Activated B cell treated with CpG ODN at 0.5 μM for 24 hours (primary cell): Measurements from ENCODE around the gene COG3. TPM values are rescaled to one million over a fixed set of nuclear protein-coding genes. Genes with fewer than 3 reads are reported as not detected.

Experiments used
- ATAC-seq: fragments of 200-7000 bp; cut with Tn5 transposase; one replicate; pipeline ENCODE4 v1.10.0; 2021; ENCODE audit warnings: low read depth, mild to moderate bottlenecking, moderate library complexity
- CTCF ChIA-PET: fragments of 350-600 bp; sonication (Branson Sonifier 250); formaldehyde crosslinking; loops from one replicate; lab custom pipeline; 2021; ENCODE audit warnings: antibody characterized with exemption; lab: Charles Lee
- POLR2A ChIA-PET: fragments of 350-600 bp; sonication (Branson Sonifier 250); formaldehyde crosslinking; loops from one replicate; lab custom pipeline; 2021; ENCODE audit warnings: antibody characterized with exemption; lab: Charles Lee
- DNase-seq: peaks from one replicate; pipeline ENCODE4 v3.0.0; 2022
- H3K27ac Mint-ChIP-seq: one replicate; pipeline ENCODE4 v1.8.0; 2020; ENCODE audit warnings: mixed read lengths
- H3K27me3 Mint-ChIP-seq: one replicate; pipeline ENCODE4 v1.8.0; 2021; ENCODE audit warnings: mixed read lengths
- H3K36me3 Mint-ChIP-seq: one replicate; pipeline ENCODE4 v1.8.0; 2021; ENCODE audit warnings: low read depth, mixed read lengths
- H3K4me1 Mint-ChIP-seq: one replicate; pipeline ENCODE4 v1.8.0; 2021; ENCODE audit warnings: mixed read lengths
- H3K4me3 Mint-ChIP-seq: one replicate; pipeline ENCODE4 v1.8.0; 2020; ENCODE audit warnings: mild to moderate bottlenecking, mixed read lengths
- H3K9me3 Mint-ChIP-seq: one replicate; pipeline ENCODE4 v1.8.0; 2020; ENCODE audit warnings: mixed read lengths
- intact Hi-C: fragments of 100-400 bp; cut with micrococcal nuclease; formaldehyde crosslinking; loops from one replicate; pipeline ENCODE4 v1.15.1; 2024
- total RNA-seq: library from RNA; stranded (reverse); gene quantifications from 2 replicates; pipeline ENCODE4 v1.2.3, GENCODE V29; 2022
- TF ChIP-seq, protein P1 (sequence below): fragments of 200-600 bp; IDR thresholded peaks from one replicate; pipeline ENCODE4 v1.8.0; 2022; ENCODE audit warnings: antibody characterized with exemption, mild to moderate bottlenecking

COG3 gene
- total RNA-seq, 1 donor from 2014 or later: 31.6 TPM

DNA sequence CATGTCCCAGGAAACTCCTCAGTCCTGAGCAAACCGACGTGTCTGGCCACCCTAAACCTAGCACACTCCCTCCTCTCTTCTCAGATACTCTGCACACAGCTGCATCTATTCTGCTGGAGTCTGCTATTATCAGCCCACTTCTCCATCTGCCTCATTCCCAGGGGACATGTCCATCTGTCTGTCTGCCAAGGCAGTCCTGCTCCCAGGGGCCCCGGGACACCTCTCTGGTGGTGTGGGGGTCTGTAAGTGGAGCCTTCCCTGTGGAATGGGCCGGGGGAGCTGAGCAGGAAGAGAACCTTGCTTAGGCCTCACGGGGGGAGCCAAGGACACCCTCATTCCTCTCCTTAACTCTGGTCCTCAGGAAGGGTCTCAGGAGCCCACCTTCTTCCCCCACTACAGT is 78.1 kb downstream of the COG3 start:
- intact Hi-C loops: no loop called here
- H3K4me3 Mint-ChIP-seq: no peak overlapping the region
- H3K4me1 Mint-ChIP-seq: peaks cover 4% of the 10 kb centered on the region
- H3K36me3 Mint-ChIP-seq: peaks cover 1% of the 10 kb centered on the region
- DNase-seq (no peak), ATAC-seq (no peak)
- H3K27me3 Mint-ChIP-seq: peaks cover 4% of the 10 kb centered on the region
- no peaks in the 10 kb centered on the region for H3K9me3 Mint-ChIP-seq
- ChIA-PET POLR2A (no interaction called here), CTCF (no interaction called here)
- no peak overlapping the region for H3K27ac Mint-ChIP-seq
- TF ChIP-seq, protein P1, sequence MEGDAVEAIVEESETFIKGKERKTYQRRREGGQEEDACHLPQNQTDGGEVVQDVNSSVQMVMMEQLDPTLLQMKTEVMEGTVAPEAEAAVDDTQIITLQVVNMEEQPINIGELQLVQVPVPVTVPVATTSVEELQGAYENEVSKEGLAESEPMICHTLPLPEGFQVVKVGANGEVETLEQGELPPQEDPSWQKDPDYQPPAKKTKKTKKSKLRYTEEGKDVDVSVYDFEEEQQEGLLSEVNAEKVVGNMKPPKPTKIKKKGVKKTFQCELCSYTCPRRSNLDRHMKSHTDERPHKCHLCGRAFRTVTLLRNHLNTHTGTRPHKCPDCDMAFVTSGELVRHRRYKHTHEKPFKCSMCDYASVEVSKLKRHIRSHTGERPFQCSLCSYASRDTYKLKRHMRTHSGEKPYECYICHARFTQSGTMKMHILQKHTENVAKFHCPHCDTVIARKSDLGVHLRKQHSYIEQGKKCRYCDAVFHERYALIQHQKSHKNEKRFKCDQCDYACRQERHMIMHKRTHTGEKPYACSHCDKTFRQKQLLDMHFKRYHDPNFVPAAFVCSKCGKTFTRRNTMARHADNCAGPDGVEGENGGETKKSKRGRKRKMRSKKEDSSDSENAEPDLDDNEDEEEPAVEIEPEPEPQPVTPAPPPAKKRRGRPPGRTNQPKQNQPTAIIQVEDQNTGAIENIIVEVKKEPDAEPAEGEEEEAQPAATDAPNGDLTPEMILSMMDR: no peak

DNA sequence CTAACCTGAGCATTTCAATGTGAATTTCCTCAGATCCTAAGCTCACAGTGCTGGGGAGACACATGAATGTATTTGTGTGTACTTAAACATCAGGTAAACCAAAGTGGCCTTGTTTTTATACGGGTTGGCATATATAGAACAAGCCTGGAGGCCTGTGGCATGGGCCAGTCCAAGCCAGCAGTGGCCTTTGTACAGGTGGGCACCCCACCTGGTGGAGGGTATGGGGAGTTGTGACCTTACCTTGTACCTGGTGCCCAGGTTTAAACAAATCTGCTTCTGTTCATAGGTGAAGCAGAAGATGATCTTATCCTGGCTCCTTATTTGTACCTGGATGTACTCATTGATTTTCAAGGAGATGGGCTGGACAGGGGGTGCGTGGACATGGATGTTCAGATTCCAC is 79.8 kb downstream of the COG3 start:
- H3K9me3 Mint-ChIP-seq: no peaks in the 10 kb centered on the region
- ChIA-PET CTCF (no interaction called here), POLR2A (no interaction called here)
- H3K27ac Mint-ChIP-seq: no peak overlapping the region
- H3K4me1 Mint-ChIP-seq: peaks cover 4% of the 10 kb centered on the region
- no peak for DNase-seq
- H3K36me3 Mint-ChIP-seq: no peaks in the 10 kb centered on the region
- no peak for ATAC-seq
- intact Hi-C loops: no loop called here
- H3K27me3 Mint-ChIP-seq: peaks cover 8% of the 10 kb centered on the region
- no peak overlapping the region for H3K4me3 Mint-ChIP-seq
- TF ChIP-seq, protein P1: no peak

DNA sequence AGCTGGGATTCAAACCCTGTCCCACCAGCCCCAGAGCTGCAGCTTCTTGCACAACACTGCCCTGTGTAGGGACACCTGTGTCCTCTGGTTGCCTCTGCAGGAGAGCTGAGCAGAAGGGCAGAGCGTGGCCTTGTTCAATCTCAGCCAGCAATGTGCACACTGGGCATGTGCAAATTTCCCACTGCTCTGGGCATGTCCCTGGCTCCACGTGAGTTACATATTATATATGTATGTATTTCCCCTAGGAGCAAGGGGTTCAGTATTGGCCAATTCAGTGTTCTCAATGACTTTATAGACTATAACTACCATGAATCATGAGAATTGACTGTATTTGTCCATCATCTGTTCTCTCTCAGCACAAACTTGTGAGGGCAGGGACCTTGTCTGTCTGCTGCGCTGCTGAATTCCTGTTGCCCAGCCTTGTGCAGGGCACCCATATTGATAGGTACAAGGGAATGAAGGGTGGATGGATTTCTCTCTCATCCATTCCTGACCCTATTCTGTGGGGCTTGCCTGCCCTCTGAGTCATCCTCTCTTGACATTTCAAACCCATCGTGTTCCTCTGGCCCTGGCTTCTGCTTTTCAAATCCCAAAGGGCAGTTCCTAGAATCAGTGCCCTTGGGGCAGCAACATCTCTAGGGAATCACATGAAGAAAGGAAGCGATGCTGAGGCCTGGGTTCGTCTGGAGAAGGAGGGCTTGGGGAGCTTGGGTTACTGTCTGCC is 81.1 kb downstream of the COG3 start:
- Mint-ChIP-seq H3K27ac (no peak overlapping the region), H3K27me3 (peaks cover 8% of the 10 kb centered on the region), H3K4me3 (no peak overlapping the region), H3K36me3 (no peaks in the 10 kb centered on the region), H3K4me1 (peaks cover 4% of the 10 kb centered on the region), H3K9me3 (no peaks in the 10 kb centered on the region)
- DNase-seq (no peak), ATAC-seq (peak; percentile 89)
- TF ChIP-seq, protein P1: no peak
- intact Hi-C loops: no loop called here
- ChIA-PET CTCF (no interaction called here), POLR2A (no interaction called here)

DNA sequence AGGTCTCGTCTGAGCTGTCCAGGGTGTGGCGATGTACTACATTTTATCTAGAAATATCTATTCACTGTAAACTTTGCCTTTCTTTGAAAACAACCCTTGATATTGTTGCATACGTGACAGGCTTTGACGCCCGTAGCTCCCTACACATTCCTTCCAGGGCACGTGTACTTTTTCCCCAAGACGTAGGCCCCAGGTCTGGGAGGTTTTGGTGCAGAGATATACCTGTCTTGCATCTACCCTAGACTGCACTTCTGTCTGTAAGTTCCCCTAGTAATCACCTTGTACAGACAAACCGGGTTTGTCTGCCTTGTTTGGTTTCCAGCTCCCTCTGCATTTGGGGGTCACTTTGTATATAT is 81.6 kb downstream of the COG3 start:
- Mint-ChIP-seq H3K27me3 (peaks cover 8% of the 10 kb centered on the region), H3K4me1 (peaks cover 4% of the 10 kb centered on the region), H3K27ac (no peak overlapping the region), H3K9me3 (no peaks in the 10 kb centered on the region), H3K36me3 (no peaks in the 10 kb centered on the region), H3K4me3 (no peak overlapping the region)
- DNase-seq: no peak
- no peak for ATAC-seq
- intact Hi-C loops: no loop called here
- TF ChIP-seq, protein P1: no peak
- ChIA-PET CTCF (no interaction called here), POLR2A (no interaction called here)

DNA sequence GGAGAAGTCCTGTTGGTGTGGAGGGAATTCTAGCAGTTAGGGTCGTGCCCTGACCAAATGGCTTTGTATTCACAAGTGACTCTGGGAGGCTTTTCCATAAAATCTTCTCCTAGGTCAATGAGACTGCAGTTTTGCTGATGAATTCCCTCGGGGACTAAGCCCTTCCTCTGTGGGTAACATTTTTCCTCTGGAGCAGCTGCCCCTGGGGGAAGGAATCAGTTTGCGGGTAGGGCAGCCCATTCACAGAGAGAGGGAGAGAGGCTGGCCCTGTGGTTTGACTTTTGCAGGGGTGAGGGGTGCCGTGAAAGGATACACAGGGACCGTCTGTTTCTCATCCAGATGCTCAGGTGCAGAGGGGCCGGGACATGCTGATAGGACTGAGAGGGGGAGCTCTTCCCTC is 83.5 kb downstream of the COG3 start:
- no peak overlapping the region for H3K27ac Mint-ChIP-seq
- TF ChIP-seq, protein P1: no peak
- CTCF ChIA-PET: no interaction called here
- H3K36me3 Mint-ChIP-seq: no peaks in the 10 kb centered on the region
- ATAC-seq (no peak), DNase-seq (no peak)
- POLR2A ChIA-PET: no interaction called here
- H3K9me3 Mint-ChIP-seq: no peaks in the 10 kb centered on the region
- H3K4me1 Mint-ChIP-seq: peaks cover 4% of the 10 kb centered on the region
- peaks cover 8% of the 10 kb centered on the region for H3K27me3 Mint-ChIP-seq
- intact Hi-C loops: no loop called here
- no peak overlapping the region for H3K4me3 Mint-ChIP-seq
